Purkinje cell (primary cell): Measurements from ENCODE around the gene SLC35A5. TPM values are rescaled to one million over a fixed set of nuclear protein-coding genes. Genes with fewer than 3 reads are reported as not detected.

Source experiments
- polyA plus RNA-seq: library from polyadenylated mRNA; unstranded; fragments of >200 nt; fragmentation: Nextera tagmentation; gene quantifications from 2 replicates; pipeline ENCODE4 v1.2.1, GENCODE V29; 2014

Gene SLC35A5, protein sequence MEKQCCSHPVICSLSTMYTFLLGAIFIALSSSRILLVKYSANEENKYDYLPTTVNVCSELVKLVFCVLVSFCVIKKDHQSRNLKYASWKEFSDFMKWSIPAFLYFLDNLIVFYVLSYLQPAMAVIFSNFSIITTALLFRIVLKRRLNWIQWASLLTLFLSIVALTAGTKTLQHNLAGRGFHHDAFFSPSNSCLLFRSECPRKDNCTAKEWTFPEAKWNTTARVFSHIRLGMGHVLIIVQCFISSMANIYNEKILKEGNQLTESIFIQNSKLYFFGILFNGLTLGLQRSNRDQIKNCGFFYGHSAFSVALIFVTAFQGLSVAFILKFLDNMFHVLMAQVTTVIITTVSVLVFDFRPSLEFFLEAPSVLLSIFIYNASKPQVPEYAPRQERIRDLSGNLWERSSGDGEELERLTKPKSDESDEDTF
- polyA plus RNA-seq = 100 and 118 TPM in 2 replicates

DNA sequence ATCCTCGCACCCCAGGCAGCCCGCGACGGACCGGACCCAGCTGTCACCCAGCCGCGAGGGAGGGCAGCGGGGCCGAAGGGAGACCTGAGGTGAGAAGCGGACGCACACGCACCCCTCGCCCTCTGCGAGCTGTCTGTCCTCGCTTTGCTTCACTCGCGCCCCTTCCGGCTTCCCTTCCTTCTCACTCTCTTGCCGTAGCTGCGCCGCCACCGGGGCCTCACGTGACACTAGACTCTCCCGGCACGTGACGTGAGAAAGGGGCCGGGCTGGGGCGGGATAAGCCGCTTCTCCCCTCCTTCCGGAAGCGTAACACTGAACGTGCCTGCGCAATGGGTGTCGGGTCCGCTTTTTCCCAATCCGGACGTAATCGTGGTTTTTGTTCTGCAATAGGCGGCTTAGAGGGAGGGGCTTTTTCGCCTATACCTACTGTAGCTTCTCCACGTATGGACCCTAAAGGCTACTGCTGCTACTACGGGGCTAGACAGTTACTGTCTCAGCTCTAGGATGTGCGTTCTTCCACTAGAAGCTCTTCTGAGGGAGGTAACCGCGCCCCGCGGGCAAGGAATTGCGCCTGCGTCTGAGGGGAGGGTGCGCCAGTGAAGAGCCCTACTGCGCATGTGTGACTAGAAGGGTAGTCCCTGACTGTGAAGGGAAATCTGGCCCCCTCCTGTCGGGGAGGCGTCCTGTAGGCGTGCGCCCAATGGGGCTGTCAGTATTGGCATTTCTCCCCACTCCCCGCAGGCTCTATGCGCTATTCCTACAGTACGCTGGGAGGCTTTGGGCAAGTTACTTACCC, at the start of gene SLC35A5, which contains the start of gene ATG3:
Gene SLC35A5, plus strand, starts transcription at position 312 of the 796 bp plus-strand sequence. CDS start 1,359 bp downstream, outside the sequence.
Gene ATG3, minus strand, starts transcription at position 229 of the 796 bp plus-strand sequence. CDS start 434 bp downstream, outside the sequence.

Other genes with a start within 250 kb of the SLC35A5 start
- gene CD200, start 228.9 kb upstream of the SLC35A5 start, polyA plus RNA-seq = 27.4 and 59.0 TPM in 2 replicates
- gene BTLA, start 62.6 kb upstream of the SLC35A5 start, polyA plus RNA-seq = not detected in 2 replicates
- gene ATG3, start 83 bp upstream of the SLC35A5 start, polyA plus RNA-seq = 79.4 and 102 TPM in 2 replicates
- 6.9 and 15.4 TPM in 2 replicates for gene CCDC80, start 79.1 kb downstream of the SLC35A5 start, polyA plus RNA-seq